HG03103 (cell line): Measurements from ENCODE around the gene LMO1.

ENCODE experiments used
- ATAC-seq: cut with Tn5 transposase; IDR thresholded peaks from one replicate; pipeline ENCODE4 v1.9.1; 2021; ENCODE audit warnings: low read depth; ENCODE audit not compliant: unreplicated experiment

Gene LMO1

GRCh38 chr11:8263769-8264410 is at the start of gene LMO1:
Gene LMO1, minus strand, starts transcription at chr11:8263878. Its CDS starts 516 bp downstream, at chr11:8263362.
- peak; percentile 67 for ATAC-seq

GRCh38 chr11:8312986-8313385 is 49.3 kb upstream of the LMO1 start:
- ATAC-seq = no peak

- no peak for ATAC-seq
Observed at GRCh38 chr11:8311366-8311765, 47.7 kb upstream of the LMO1 start.

- no peak for ATAC-seq
Observed at GRCh38 chr11:8310743-8311298, 47.1 kb upstream of the LMO1 start.

- no peak for ATAC-seq
Observed at GRCh38 chr11:8309862-8310261, 46.2 kb upstream of the LMO1 start.

GRCh38 chr11:8309311-8309710 is 45.6 kb upstream of the LMO1 start:
- ATAC-seq = no peak

GRCh38 chr11:8307601-8308000 is 43.9 kb upstream of the LMO1 start:
- ATAC-seq = no peak

GRCh38 chr11:8301622-8302021 is 37.9 kb upstream of the LMO1 start:
- ATAC-seq = no peak

GRCh38 chr11:8298801-8299786 is 35.4 kb upstream of the LMO1 start:
- ATAC-seq = no peak

GRCh38 chr11:8297781-8298440 is 34.2 kb upstream of the LMO1 start:
- ATAC-seq = no peak

- no peak for ATAC-seq
Observed at GRCh38 chr11:8296872-8297271, 33.2 kb upstream of the LMO1 start.

- ATAC-seq = no peak
Observed at GRCh38 chr11:8296038-8296649, 32.5 kb upstream of the LMO1 start.

- ATAC-seq = no peak
Observed at GRCh38 chr11:8294251-8294935, 30.7 kb upstream of the LMO1 start.

- ATAC-seq = no peak
Observed at GRCh38 chr11:8293171-8293570, 29.5 kb upstream of the LMO1 start.

- no peak for ATAC-seq
Observed at GRCh38 chr11:8292351-8292750, 28.7 kb upstream of the LMO1 start.

- ATAC-seq = no peak
Observed at GRCh38 chr11:8291421-8292350, 28.0 kb upstream of the LMO1 start.

- no peak for ATAC-seq
Observed at GRCh38 chr11:8290081-8290810, 26.6 kb upstream of the LMO1 start.

GRCh38 chr11:8289492-8289918 is 25.8 kb upstream of the LMO1 start:
- no peak for ATAC-seq
